ENCODE results near the gene ASIP. TPM values are rescaled to one million over a fixed set of nuclear protein-coding genes. Genes with fewer than 3 reads are reported as not detected.

Gene ASIP
- total RNA-seq, 2 donors from 2014 or later: 1.2 to 1.5 TPM

GRCh38 chr20:34301587-34302311 is 60.5 kb downstream of the ASIP start:
- intact Hi-C loops (cut with DNase I): no loop called here
- DNase-seq (no peak), ATAC-seq (no peak)

GRCh38 chr20:34302312-34302722 is 61.1 kb downstream of the ASIP start:
- ATAC-seq: no peak
- no peak for DNase-seq
- intact Hi-C loops (cut with DNase I): no loop called here

GRCh38 chr20:34302723-34303533 is 61.7 kb downstream of the ASIP start, which contains the start of gene AHCY:
AHCY (minus strand) TSS chr20:34303355; CDS start chr20:34303270, 85 bp downstream.
- intact Hi-C loops (cut with DNase I): no loop called here
- DNase-seq (peak; percentile 99), ATAC-seq (peak; percentile 96 to 99)

- ATAC-seq: no peak
- intact Hi-C loops (cut with DNase I): no loop called here
- DNase-seq: no peak
Observed at GRCh38 chr20:34305333-34306230, 64.4 kb downstream of the ASIP start.

GRCh38 chr20:34309691-34310090 is 68.5 kb downstream of the ASIP start:
- intact Hi-C loops (cut with DNase I): loop anchor here in 1 of 2 donors (5.0 kb wide), 1 partner anchor 163 kb away; no protein-coding TSS in a partner anchor
- ATAC-seq (no peak), DNase-seq (no peak)

GRCh38 chr20:34310481-34311117 is 69.4 kb downstream of the ASIP start:
- no peak for ATAC-seq
- intact Hi-C loops (cut with DNase I): loop anchor here in 1 of 2 donors (5.0 kb wide), 1 partner anchor 162 kb away; no protein-coding TSS in a partner anchor
- DNase-seq: no peak

GRCh38 chr20:34311118-34312023 is 70.1 kb downstream of the ASIP start:
- no peak for DNase-seq
- ATAC-seq: peak in 1 of 2 donors; percentile 26
- intact Hi-C loops (cut with DNase I): loop anchor here (2.0 to 5.0 kb wide), 2 partner anchors 161 kb away; no protein-coding TSS in a partner anchor

- ATAC-seq (peak; percentile 16 to 26), DNase-seq (no peak)
- intact Hi-C loops (cut with DNase I): loop anchor here (2.0 to 5.0 kb wide), 2 partner anchors 160 to 161 kb away; no protein-coding TSS in a partner anchor
Observed at GRCh38 chr20:34312024-34312460, 70.8 kb downstream of the ASIP start.

GRCh38 chr20:34312544-34313217 is 71.5 kb downstream of the ASIP start:
- DNase-seq (peak; percentile 87), ATAC-seq (peak; percentile 98 to 99)
- intact Hi-C loops (cut with DNase I): loop anchor here (2.0 to 5.0 kb wide), 2 partner anchors 160 kb away; no protein-coding TSS in a partner anchor

GRCh38 chr20:34315236-34315635 is 74.0 kb downstream of the ASIP start:
- ATAC-seq (no peak), DNase-seq (no peak)
- intact Hi-C loops (cut with DNase I): no loop called here

GRCh38 chr20:34316196-34316814 is 75.1 kb downstream of the ASIP start:
- intact Hi-C loops (cut with DNase I): no loop called here
- DNase-seq (no peak), ATAC-seq (no peak)

Other genes with a start within 250 kb of the ASIP start
- gene RALY, start 247.5 kb upstream of the ASIP start, total RNA-seq: 100 to 1,000 TPM in 1 of 2 donors, 10 to 100 TPM in 1; 97.3 to 102 TPM
- gene EIF2S2, start 129.2 kb upstream of the ASIP start, total RNA-seq: 10 to 100 TPM; 37.2 to 51.3 TPM
- 10 to 100 TPM; 49.2 to 50.5 TPM for gene AHCY, start 61.9 kb downstream of the ASIP start, total RNA-seq
- gene ITCH, start 121.8 kb downstream of the ASIP start, total RNA-seq: 10 to 100 TPM; 38.8 to 45.6 TPM

Data from left cardiac atrium (tissue), 4 donors.